ENCODE data around the gene NELFA.

Gene NELFA

GRCh38 chr4:1945912-1946311 is 62.9 kb downstream of the NELFA start:
- H3K4me3 ChIP-seq (ENCODE audit: low read depth, low read length) = no peak overlapping the region
- no peak for DNase-seq (ENCODE audit: low read depth, low spot score)
- no peak for TF ChIP-seq CTCF (IDR thresholded peaks at IDR 0.05; ENCODE audit: insufficient read depth, low read length, missing control alignments)
- ChIA-PET CTCF (no interaction called here), POLR2A (no interaction called here)

GRCh38 chr4:1945124-1945895 is 63.5 kb downstream of the NELFA start:
- POLR2A ChIA-PET = no interaction called here
- DNase-seq (ENCODE audit: low read depth, low spot score) = no peak
- no peak overlapping the region for H3K4me3 ChIP-seq (ENCODE audit: low read depth, low read length)
- TF ChIP-seq CTCF (IDR thresholded peaks at IDR 0.05; ENCODE audit: insufficient read depth, low read length, missing control alignments) = no peak
- CTCF ChIA-PET = no interaction called here

- ChIA-PET CTCF (no interaction called here), POLR2A (no interaction called here)
- no peak overlapping the region for H3K4me3 ChIP-seq (ENCODE audit: low read depth, low read length)
- no peak for DNase-seq (ENCODE audit: low read depth, low spot score)
- no peak for TF ChIP-seq CTCF (IDR thresholded peaks at IDR 0.05; ENCODE audit: insufficient read depth, low read length, missing control alignments)
Observed at GRCh38 chr4:1943928-1944327, 64.8 kb downstream of the NELFA start.

- TF ChIP-seq CTCF (IDR thresholded peaks at IDR 0.05; ENCODE audit: insufficient read depth, low read length, missing control alignments) = no peak
- no peak for DNase-seq (ENCODE audit: low read depth, low spot score)
- POLR2A ChIA-PET = no interaction called here
- no peak overlapping the region for H3K4me3 ChIP-seq (ENCODE audit: low read depth, low read length)
- CTCF ChIA-PET = interaction anchor here (1.0 to 1.7 kb wide), 3 partner anchors 12 to 41 kb away, joined by 4 to 6 read pairs (median 4); no protein-coding TSS in a partner anchor
Observed at GRCh38 chr4:1940566-1940965, 68.2 kb downstream of the NELFA start.

GRCh38 chr4:1939664-1940509 is 68.9 kb downstream of the NELFA start:
- POLR2A ChIA-PET = no interaction called here
- no peak for TF ChIP-seq CTCF (IDR thresholded peaks at IDR 0.05; ENCODE audit: insufficient read depth, low read length, missing control alignments)
- no peak overlapping the region for H3K4me3 ChIP-seq (ENCODE audit: low read depth, low read length)
- DNase-seq (ENCODE audit: low read depth, low spot score) = peak; percentile 68
- CTCF ChIA-PET = interaction anchor here (1.0 to 1.7 kb wide), 3 partner anchors 9 to 40 kb away, joined by 4 to 6 read pairs (median 4); no protein-coding TSS in a partner anchor

GRCh38 chr4:1938027-1938426 is 70.7 kb downstream of the NELFA start:
- H3K4me3 ChIP-seq (ENCODE audit: low read depth, low read length) = no peak overlapping the region
- no peak for TF ChIP-seq CTCF (IDR thresholded peaks at IDR 0.05; ENCODE audit: insufficient read depth, low read length, missing control alignments)
- POLR2A ChIA-PET = no interaction called here
- no peak for DNase-seq (ENCODE audit: low read depth, low spot score)
- CTCF ChIA-PET = no interaction called here
